ENCODE measurements around the gene SCARB1.
"Not testable (repeated sequence)": the region's sequence is repeated elsewhere in the genome, so short reads cannot be mapped to it uniquely, and the experiment has no call there.

The SCARB1 gene

DNA sequence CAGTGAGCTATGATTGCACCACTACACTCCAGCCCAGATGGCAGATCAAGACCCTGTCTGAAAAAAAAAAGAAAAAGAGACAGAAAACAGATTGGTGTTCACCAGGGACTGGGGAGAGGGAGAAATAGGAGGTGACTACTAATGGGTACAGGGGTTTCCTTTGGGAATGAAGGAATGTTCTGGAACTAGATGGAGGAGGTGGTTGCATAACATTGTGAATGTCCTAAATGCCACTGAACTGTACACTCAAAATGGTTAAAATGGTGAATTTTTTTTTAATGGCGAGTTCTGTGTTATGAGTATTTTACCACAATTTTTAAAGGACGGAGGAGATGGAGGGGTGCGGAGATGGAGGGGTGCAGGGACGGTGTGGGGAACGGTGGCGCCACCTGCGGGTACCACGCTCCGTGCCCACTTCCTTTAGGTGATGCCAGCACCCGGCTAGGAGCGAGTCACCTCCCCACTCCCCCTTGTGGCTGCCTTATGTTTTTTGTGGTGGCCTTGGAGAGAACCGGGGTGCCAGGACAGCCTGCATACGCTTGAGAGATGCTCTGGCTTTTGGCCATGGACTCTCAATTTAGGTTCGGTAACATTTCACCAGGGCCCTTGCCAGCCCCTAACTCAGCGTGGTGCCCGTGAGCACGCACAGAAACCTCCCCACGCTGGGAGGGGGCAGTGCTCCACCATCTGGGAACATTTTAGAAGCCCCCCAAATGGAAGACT, 34.7 kb upstream of the SCARB1 start:
- Mint-ChIP-seq H3K27me3 (no peaks in the 10 kb centered on the region), H3K4me3 (no peak overlapping the region), H3K27ac (no peak overlapping the region), H3K9me3 (no peaks in the 10 kb centered on the region), H3K4me1 (ENCODE audit: low read depth) (peaks cover 12% of the 10 kb centered on the region), H3K36me3 (ENCODE audit: low read depth) (no peaks in the 10 kb centered on the region)
- DNase-seq, result peak; percentile 72

GRCh38 chr12:124896461-124896860, 32.8 kb upstream of the SCARB1 start:
- peaks cover 12% of the 10 kb centered on the region for H3K4me1 Mint-ChIP-seq (ENCODE audit: low read depth)
- no peaks in the 10 kb centered on the region for H3K36me3 Mint-ChIP-seq (ENCODE audit: low read depth)
- no peaks in the 10 kb centered on the region for H3K9me3 Mint-ChIP-seq
- H3K4me3 Mint-ChIP-seq, result no peak overlapping the region
- no peak overlapping the region for H3K27ac Mint-ChIP-seq
- no peak for DNase-seq
- H3K27me3 Mint-ChIP-seq, result no peaks in the 10 kb centered on the region

GRCh38 chr12:124893792-124894516, 30.3 kb upstream of the SCARB1 start:
- no peaks in the 10 kb centered on the region for H3K9me3 Mint-ChIP-seq
- H3K36me3 Mint-ChIP-seq (ENCODE audit: low read depth), result no peaks in the 10 kb centered on the region
- no peak overlapping the region for H3K27ac Mint-ChIP-seq
- no peak overlapping the region for H3K4me3 Mint-ChIP-seq
- H3K27me3 Mint-ChIP-seq, result no peaks in the 10 kb centered on the region
- H3K4me1 Mint-ChIP-seq (ENCODE audit: low read depth), result peaks cover 10% of the 10 kb centered on the region
- DNase-seq, result no peak

DNA sequence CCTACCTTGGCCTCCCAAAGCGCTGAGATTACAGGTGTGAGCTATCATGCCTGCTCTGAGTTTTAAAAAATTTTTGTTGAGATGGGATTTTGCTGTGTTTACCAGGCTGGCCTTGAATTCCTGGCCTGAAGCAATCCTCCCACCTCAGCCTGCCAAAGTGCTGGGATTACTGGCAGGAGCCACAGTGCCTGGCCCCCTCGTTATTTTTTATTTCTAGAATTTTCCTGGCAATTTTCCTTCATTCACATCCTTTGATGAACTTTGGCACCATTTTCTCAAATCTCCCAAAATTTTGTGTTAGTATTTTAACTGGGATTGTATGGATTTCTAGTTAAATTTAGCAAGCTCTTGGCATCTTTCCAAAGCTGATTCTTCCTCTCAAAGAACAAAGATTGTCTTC, 24.6 kb upstream of the SCARB1 start:
- no peak overlapping the region for H3K4me3 Mint-ChIP-seq
- H3K27me3 Mint-ChIP-seq, result no peaks in the 10 kb centered on the region
- no peak overlapping the region for H3K27ac Mint-ChIP-seq
- peaks cover 5% of the 10 kb centered on the region for H3K4me1 Mint-ChIP-seq (ENCODE audit: low read depth)
- no peak for DNase-seq
- no peaks in the 10 kb centered on the region for H3K9me3 Mint-ChIP-seq
- no peaks in the 10 kb centered on the region for H3K36me3 Mint-ChIP-seq (ENCODE audit: low read depth)

- H3K4me1 Mint-ChIP-seq (ENCODE audit: low read depth); DNase-seq; H3K9me3 Mint-ChIP-seq; H3K36me3 Mint-ChIP-seq (ENCODE audit: low read depth); H3K27me3 Mint-ChIP-seq; H3K4me3 Mint-ChIP-seq; H3K27ac Mint-ChIP-seq: not testable (repeated sequence)
Observed at GRCh38 chr12:124887766-124888165, 24.1 kb upstream of the SCARB1 start.

DNA sequence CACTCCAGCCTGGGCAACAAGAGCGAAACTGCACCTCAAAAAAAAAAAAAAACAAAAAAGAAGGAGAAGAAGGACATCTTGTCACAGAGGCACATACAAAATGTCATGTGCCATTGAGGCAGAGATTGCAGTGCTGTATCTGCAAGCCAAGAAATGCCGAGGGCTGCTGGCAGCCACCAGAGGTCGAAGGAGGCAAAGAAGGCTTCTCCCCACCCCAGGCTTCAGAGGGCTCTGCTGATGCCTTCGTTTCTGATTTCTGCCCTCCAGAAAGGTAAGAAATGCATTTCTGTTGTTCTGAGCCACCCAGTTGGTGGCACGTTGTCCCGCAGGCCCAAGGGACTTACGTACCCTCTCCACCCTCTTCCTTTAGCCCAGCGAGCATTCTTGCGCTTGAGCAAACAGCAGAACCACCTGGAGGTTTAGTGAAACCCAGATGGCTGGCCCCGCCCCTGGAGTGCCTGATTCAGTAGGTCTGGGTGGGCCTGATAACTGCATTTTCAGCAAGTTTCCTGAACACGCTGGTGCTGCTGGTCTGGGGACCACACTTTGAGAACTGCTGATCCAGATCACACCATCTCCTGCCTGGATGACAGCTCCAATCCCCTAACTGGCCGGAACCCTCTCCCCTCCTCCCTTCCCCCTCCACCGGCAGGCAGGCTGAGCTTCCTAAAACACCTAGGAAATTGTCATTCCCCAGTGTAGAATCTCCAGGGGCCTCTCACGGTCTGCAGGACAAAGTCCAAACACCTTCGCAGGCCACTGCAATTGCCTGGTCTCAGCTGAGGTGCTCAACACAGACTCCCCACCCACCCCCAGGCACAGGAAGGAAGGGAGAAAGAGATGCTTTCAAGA, 21.1 kb upstream of the SCARB1 start:
- Mint-ChIP-seq H3K4me1 (ENCODE audit: low read depth) (peaks cover 14% of the 10 kb centered on the region), H3K9me3 (no peaks in the 10 kb centered on the region), H3K27me3 (no peaks in the 10 kb centered on the region), H3K4me3 (no peak overlapping the region), H3K36me3 (ENCODE audit: low read depth) (no peaks in the 10 kb centered on the region), H3K27ac (no peak overlapping the region)
- no peak for DNase-seq

DNA sequence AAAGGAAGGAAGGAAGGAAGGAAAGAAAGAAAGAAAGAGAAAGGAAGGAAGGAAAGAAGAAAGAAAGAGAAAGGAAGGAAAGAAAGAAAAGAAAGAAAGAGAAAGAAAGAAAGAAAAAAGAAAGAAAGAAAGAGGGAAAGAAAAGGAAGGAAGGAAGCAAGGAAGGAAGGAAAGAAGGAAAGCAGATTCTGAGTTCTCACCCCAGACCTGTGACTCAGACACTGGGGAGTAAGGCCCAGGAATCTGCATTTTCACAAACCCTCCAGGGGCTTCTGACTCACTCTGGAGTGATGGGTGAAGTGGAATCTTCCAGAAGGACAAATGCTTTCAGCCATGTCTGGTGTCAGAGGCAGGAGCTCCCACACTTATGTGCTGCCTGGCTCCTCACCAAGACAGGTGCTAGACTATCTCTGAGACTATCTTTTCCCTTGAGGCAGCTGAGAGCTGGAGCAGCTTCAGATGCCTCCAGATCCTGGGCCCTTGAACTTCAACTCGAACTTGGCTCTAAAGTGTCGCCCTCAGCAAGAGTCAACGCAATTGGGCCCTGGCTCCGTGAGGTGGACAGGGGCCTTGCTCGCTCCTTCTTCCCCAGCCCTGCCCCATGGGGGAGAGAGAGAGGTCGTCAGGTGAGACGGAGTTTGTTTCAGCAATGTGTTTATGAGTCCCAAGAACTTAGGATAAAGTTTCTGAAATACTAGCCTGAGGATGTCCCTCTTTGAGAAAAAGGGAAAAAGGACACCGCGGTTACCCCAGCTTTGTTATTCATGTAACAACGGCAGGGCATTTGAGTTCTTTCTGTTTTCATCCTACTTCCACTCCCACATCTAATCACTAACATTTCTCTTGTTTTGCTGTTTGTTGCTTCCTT, 19.8 kb upstream of the SCARB1 start:
- peak overlapping the region; percentile 37 for H3K27ac Mint-ChIP-seq
- H3K36me3 Mint-ChIP-seq (ENCODE audit: low read depth), result no peaks in the 10 kb centered on the region
- no peaks in the 10 kb centered on the region for H3K27me3 Mint-ChIP-seq
- peaks cover 14% of the 10 kb centered on the region for H3K4me1 Mint-ChIP-seq (ENCODE audit: low read depth)
- H3K9me3 Mint-ChIP-seq, result no peaks in the 10 kb centered on the region
- no peak for DNase-seq
- no peak overlapping the region for H3K4me3 Mint-ChIP-seq

- H3K4me3 Mint-ChIP-seq, result no peak overlapping the region
- no peak overlapping the region for H3K27ac Mint-ChIP-seq
- H3K9me3 Mint-ChIP-seq, result no peaks in the 10 kb centered on the region
- no peaks in the 10 kb centered on the region for H3K27me3 Mint-ChIP-seq
- no peak for DNase-seq
- no peaks in the 10 kb centered on the region for H3K36me3 Mint-ChIP-seq (ENCODE audit: low read depth)
- H3K4me1 Mint-ChIP-seq (ENCODE audit: low read depth), result peaks cover 14% of the 10 kb centered on the region
Observed at GRCh38 chr12:124881123-124881522, 17.5 kb upstream of the SCARB1 start.

- not testable (repeated sequence) for H3K27me3 Mint-ChIP-seq; H3K9me3 Mint-ChIP-seq; DNase-seq; H3K4me3 Mint-ChIP-seq; H3K36me3 Mint-ChIP-seq (ENCODE audit: low read depth); H3K27ac Mint-ChIP-seq
- H3K4me1 Mint-ChIP-seq (ENCODE audit: low read depth), result peaks cover 14% of the 10 kb centered on the region
Observed at GRCh38 chr12:124880335-124880734, 16.7 kb upstream of the SCARB1 start.

- H3K4me3 Mint-ChIP-seq, result no peak overlapping the region
- DNase-seq, result no peak
- H3K4me1 Mint-ChIP-seq (ENCODE audit: low read depth), result peaks cover 9% of the 10 kb centered on the region
- H3K27ac Mint-ChIP-seq, result no peak overlapping the region
- no peaks in the 10 kb centered on the region for H3K27me3 Mint-ChIP-seq
- no peaks in the 10 kb centered on the region for H3K36me3 Mint-ChIP-seq (ENCODE audit: low read depth)
- H3K9me3 Mint-ChIP-seq, result no peaks in the 10 kb centered on the region
Observed at GRCh38 chr12:124878795-124879516, 15.3 kb upstream of the SCARB1 start.

- Mint-ChIP-seq H3K27me3 (no peaks in the 10 kb centered on the region), H3K36me3 (ENCODE audit: low read depth) (no peaks in the 10 kb centered on the region), H3K9me3 (no peaks in the 10 kb centered on the region), H3K4me1 (ENCODE audit: low read depth) (peaks cover 9% of the 10 kb centered on the region), H3K4me3 (no peak overlapping the region), H3K27ac (no peak overlapping the region)
- no peak for DNase-seq
Observed at GRCh38 chr12:124877423-124877822, 13.8 kb upstream of the SCARB1 start.

DNA sequence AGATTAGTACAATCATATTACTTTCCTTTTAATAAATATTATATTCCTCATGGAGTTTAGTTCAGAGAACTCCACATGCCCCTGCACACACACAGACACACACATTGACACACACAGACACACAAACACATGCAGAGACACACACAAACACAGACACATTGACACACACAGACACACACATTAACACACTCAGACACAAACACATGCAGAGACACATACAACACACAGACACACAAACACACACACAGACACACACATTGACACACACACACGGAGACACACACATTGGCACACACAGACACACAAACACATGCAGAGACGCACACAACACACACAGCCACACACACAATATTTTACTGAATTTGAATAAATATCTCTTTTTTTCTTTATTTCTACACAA, 12.5 kb upstream of the SCARB1 start:
- Mint-ChIP-seq H3K4me3 (no peak overlapping the region), H3K4me1 (ENCODE audit: low read depth) (peaks cover 4% of the 10 kb centered on the region)

GRCh38 chr12:124875803-124876132, 12.1 kb upstream of the SCARB1 start:
- Mint-ChIP-seq H3K4me1 (ENCODE audit: low read depth) (peaks cover under 1% of the 10 kb centered on the region), H3K27me3 (peaks cover 3% of the 10 kb centered on the region), H3K36me3 (ENCODE audit: low read depth) (no peaks in the 10 kb centered on the region), H3K9me3 (no peaks in the 10 kb centered on the region), H3K4me3 (no peak overlapping the region), H3K27ac (no peak overlapping the region)
- no peak for DNase-seq

More for the DNA sequence above, 12.5 kb upstream of the SCARB1 start:
- H3K36me3 Mint-ChIP-seq (ENCODE audit: low read depth), result no peaks in the 10 kb centered on the region
- no peak overlapping the region for H3K27ac Mint-ChIP-seq
- no peak for DNase-seq
- H3K9me3 Mint-ChIP-seq, result no peaks in the 10 kb centered on the region
- H3K27me3 Mint-ChIP-seq, result peaks cover 2% of the 10 kb centered on the region

All from activated T-cell treated with anti-CD3 and anti-CD28 coated beads, Interleukin-2, amount 50 U/mL, for 24 hours (primary cell).